HCT116 (cell line): Measurements from ENCODE around the gene VSX1. TPM values are rescaled to one million over a fixed set of nuclear protein-coding genes. Genes with fewer than 3 reads are reported as not detected.

Source experiments
- ATAC-seq: fragments of 200-7000 bp; cut with Tn5 transposase; 2 replicates; pipeline ENCODE4 v1.9.1; 2020; ENCODE audit warnings: mild to moderate bottlenecking, moderate library complexity
- BruUV-seq: library from RNA; stranded (reverse); fragments of 400-500 nt; replicated peaks from 2 replicates; lab custom pipeline; 2021; lab: Mats Ljungman, UMichigan
- CTCF ChIA-PET: fragments of 300-600 bp; sonication (Branson Sonifier 250); formaldehyde crosslinking; loops from one replicate; lab custom pipeline; 2021; ENCODE audit warnings: antibody characterized with exemption; lab: Charles Lee
- POLR2A ChIA-PET: fragments of 300-600, 350-600 bp; sonication (Branson Sonifier 250); formaldehyde crosslinking; loops from one replicate; lab custom pipeline; 2021; ENCODE audit warnings: antibody characterized with exemption; lab: Charles Lee
- RAD21 ChIA-PET, 2 experiments: fragments of 300-600 bp; sonication (Branson Sonifier 250); formaldehyde crosslinking; loops; one replicate each; lab custom pipeline; 2023; ENCODE audit warnings: low total read pairs in 2 of 2; ENCODE audit not compliant: uncharacterized antibody in 2 of 2, unreplicated experiment in 2 of 2, low non-redundant PET in 1 of 2; lab: Charles Lee
- DNase-seq: peaks from one replicate; pipeline ENCODE4 v3.0.0-alpha.2; 2010; ENCODE audit warnings: low read depth, low spot score
- H2AFZ ChIP-seq: fragments of 200-600 bp; shearing (Covaris generic), sonication (generic); 2 replicates; pipeline ENCODE4 v1.6.1; 2017; ENCODE audit warnings: low read depth, mixed run types, mixed read lengths, antibody characterized with exemption, low read length; ENCODE audit not compliant: poor library complexity, severe bottlenecking
- H3K27ac ChIP-seq: 2 replicates; pipeline ENCODE4 v1.5.1; 2012; ENCODE audit warnings: low read depth, low read length
- H3K27me3 ChIP-seq: fragments of 200-600 bp; sonication (generic); 2 replicates; pipeline ENCODE4 v1.6.1; 2016; ENCODE audit warnings: mixed run types, low read length, mixed read lengths; ENCODE audit not compliant: insufficient read depth
- H3K36me3 ChIP-seq, 2 experiments: fragments of 200-500 bp in 1 of 2; fragments of 200-600 bp in 1 of 2; sonication (Bioruptor generic) in 1 of 2; sonication (generic) in 1 of 2; 2 replicates each; pipeline versions ENCODE4 v1.5.1 to v1.6.1; 2014 to 2016; ENCODE audit warnings: low read length in 2 of 2, inconsistent platforms in 1 of 2, mixed read lengths in 1 of 2, mixed run types in 1 of 2; ENCODE audit not compliant: insufficient read depth in 2 of 2, control insufficient read depth in 1 of 2
- H3K4me1 ChIP-seq, 2 experiments: fragments of 200-600 bp in 1 of 2; sonication (generic) in 1 of 2; 2 replicates each; pipeline versions ENCODE4 v1.5.1 to v1.6.1; 2012 to 2017; ENCODE audit warnings: low read length in 2 of 2, inconsistent platforms in 1 of 2, mild to moderate bottlenecking in 1 of 2, mixed read lengths in 1 of 2, mixed run types in 1 of 2, moderate library complexity in 1 of 2; ENCODE audit not compliant: insufficient read depth in 2 of 2, control insufficient read depth in 1 of 2
- H3K4me2 ChIP-seq: fragments of 200-600 bp; sonication (generic); 2 replicates; pipeline ENCODE4 v1.6.1; 2017; ENCODE audit warnings: mixed run types, low read length, mixed read lengths
- H3K4me3 ChIP-seq, 2 experiments: fragments of 200-600 bp in 1 of 2; sonication (generic) in 1 of 2; replicated peaks in 1 of 2; 2 replicates each; pipeline ENCODE4 v1.5.1; 2011 to 2016; ENCODE audit warnings: low read length in 2 of 2, control low read depth in 1 of 2, low read depth in 1 of 2, mild to moderate bottlenecking in 1 of 2, mixed read lengths in 1 of 2, mixed run types in 1 of 2
- H3K79me2 ChIP-seq: fragments of 200-600 bp; sonication (generic); 2 replicates; pipeline ENCODE4 v1.6.1; 2017; ENCODE audit warnings: mild to moderate bottlenecking, mixed run types, low read length, moderate library complexity, mixed read lengths; ENCODE audit not compliant: insufficient read depth
- H3K9ac ChIP-seq: fragments of 200-600 bp; sonication (generic); 2 replicates; pipeline ENCODE4 v1.6.1; 2016; ENCODE audit warnings: low read length, mixed read lengths
- H3K9me2 ChIP-seq: fragments of 200-600 bp; sonication (generic), shearing (Covaris generic); 2 replicates; pipeline ENCODE4 v1.6.1; 2017; ENCODE audit warnings: mixed run types, mild to moderate bottlenecking, moderate library complexity; ENCODE audit not compliant: insufficient read depth
- H3K9me3 ChIP-seq, 2 experiments: fragments of 200-500 bp in 1 of 2; fragments of 200-600 bp in 1 of 2; sonication (Bioruptor generic) in 1 of 2; sonication (generic) in 1 of 2; 2 replicates each; pipeline ENCODE4 v1.6.1; 2014 to 2017; ENCODE audit warnings: low read length in 2 of 2, mixed read lengths in 2 of 2, inconsistent platforms in 1 of 2, low read depth in 1 of 2, mild to moderate bottlenecking in 1 of 2, mixed run types in 1 of 2, moderate library complexity in 1 of 2; ENCODE audit not compliant: control insufficient read depth in 1 of 2, insufficient read depth in 1 of 2
- H4K20me1 ChIP-seq: fragments of 200-600 bp; sonication (generic), shearing (Covaris generic); 2 replicates; pipeline ENCODE4 v1.6.1; 2017; ENCODE audit warnings: mixed run types, mild to moderate bottlenecking, moderate library complexity; ENCODE audit not compliant: insufficient read depth
- CBX3 ChIP-seq: IDR thresholded peaks from 2 replicates; pipeline ENCODE4 v1.6.1; 2012; ENCODE audit warnings: low read depth
- CEBPB ChIP-seq: IDR thresholded peaks from 2 replicates; pipeline ENCODE4 v1.6.1; 2012; ENCODE audit warnings: low read depth
- ELF1 ChIP-seq: IDR thresholded peaks from 2 replicates; pipeline ENCODE4 v1.6.1; 2012; ENCODE audit warnings: low read depth, borderline replicate concordance
- EZH2 ChIP-seq: fragments of 200-600 bp; sonication (generic); IDR thresholded peaks from 2 replicates; pipeline ENCODE4 v1.6.1; 2017; ENCODE audit warnings: antibody characterized with exemption, mixed run types
- EZH2phosphoT487 ChIP-seq: fragments of 200-600 bp; IDR thresholded peaks from 2 replicates; pipeline ENCODE4 v1.6.1; 2018; ENCODE audit warnings: antibody characterized with exemption, borderline replicate concordance
- FOSL1 ChIP-seq: IDR thresholded peaks from 2 replicates; pipeline ENCODE4 v1.6.1; 2012; ENCODE audit warnings: low read depth
- SIN3A ChIP-seq: IDR thresholded peaks from 2 replicates; pipeline ENCODE4 v1.6.1; 2012; ENCODE audit warnings: low read depth
- SP1 ChIP-seq: IDR thresholded peaks from 2 replicates; pipeline ENCODE4 v1.6.1; 2012; ENCODE audit warnings: low read depth
- SRF ChIP-seq: IDR thresholded peaks from 2 replicates; pipeline ENCODE4 v1.6.1; 2012; ENCODE audit warnings: low read depth
- TCF7L2 ChIP-seq: IDR thresholded peaks from 2 replicates; pipeline ENCODE4 v1.7.0; 2011; ENCODE audit warnings: borderline replicate concordance, inconsistent platforms; ENCODE audit not compliant: insufficient read depth, insufficient read length; ENCODE audit errors: extremely low read depth
- intact Hi-C: fragments of 100-400 bp; cut with micrococcal nuclease; formaldehyde crosslinking; loops from 2 replicates; pipeline ENCODE4 v1.10.0; 2022
- total RNA-seq: library from RNA; stranded (reverse); gene quantifications from one replicate; pipeline ENCODE4 v1.2.1, GENCODE V29; 2021; ENCODE audit not compliant: unreplicated experiment
- TF ChIP-seq, protein P1 (sequence below): IDR thresholded peaks from 2 replicates; pipeline ENCODE4 v1.6.1; 2012; ENCODE audit warnings: low read depth
- TF ChIP-seq, protein P2 (sequence below), 3 experiments: fragments of 200-600 bp in 1 of 3; sonication (generic) in 1 of 3; IDR thresholded peaks in 2 of 3; conservative IDR thresholded peaks in 1 of 3; 2 replicates each; pipeline ENCODE4 v1.5.1; 2012 to 2017; ENCODE audit warnings: low read depth in 2 of 3, low read length in 2 of 3, antibody characterized with exemption in 1 of 3, borderline replicate concordance in 1 of 3, control low read depth in 1 of 3, mild to moderate bottlenecking in 1 of 3, mixed read lengths in 1 of 3, mixed run types in 1 of 3, moderate library complexity in 1 of 3; ENCODE audit not compliant: insufficient read depth in 1 of 3

Gene VSX1
- total RNA-seq, 1 experiment from 2014 or later = not detected

GRCh38 chr20:25049261-25050060 is 32.5 kb downstream of the VSX1 start:
- H3K4me2 ChIP-seq = no peak overlapping the region
- TF ChIP-seq ELF1 (no peak), EZH2phosphoT487 (no peak), SP1 (no peak), SIN3A (no peak), SRF (no peak), EZH2 (no peak), CBX3 (no peak), CEBPB (no peak), FOSL1 (no peak), TCF7L2 (no peak)
- TF ChIP-seq, protein P1, sequence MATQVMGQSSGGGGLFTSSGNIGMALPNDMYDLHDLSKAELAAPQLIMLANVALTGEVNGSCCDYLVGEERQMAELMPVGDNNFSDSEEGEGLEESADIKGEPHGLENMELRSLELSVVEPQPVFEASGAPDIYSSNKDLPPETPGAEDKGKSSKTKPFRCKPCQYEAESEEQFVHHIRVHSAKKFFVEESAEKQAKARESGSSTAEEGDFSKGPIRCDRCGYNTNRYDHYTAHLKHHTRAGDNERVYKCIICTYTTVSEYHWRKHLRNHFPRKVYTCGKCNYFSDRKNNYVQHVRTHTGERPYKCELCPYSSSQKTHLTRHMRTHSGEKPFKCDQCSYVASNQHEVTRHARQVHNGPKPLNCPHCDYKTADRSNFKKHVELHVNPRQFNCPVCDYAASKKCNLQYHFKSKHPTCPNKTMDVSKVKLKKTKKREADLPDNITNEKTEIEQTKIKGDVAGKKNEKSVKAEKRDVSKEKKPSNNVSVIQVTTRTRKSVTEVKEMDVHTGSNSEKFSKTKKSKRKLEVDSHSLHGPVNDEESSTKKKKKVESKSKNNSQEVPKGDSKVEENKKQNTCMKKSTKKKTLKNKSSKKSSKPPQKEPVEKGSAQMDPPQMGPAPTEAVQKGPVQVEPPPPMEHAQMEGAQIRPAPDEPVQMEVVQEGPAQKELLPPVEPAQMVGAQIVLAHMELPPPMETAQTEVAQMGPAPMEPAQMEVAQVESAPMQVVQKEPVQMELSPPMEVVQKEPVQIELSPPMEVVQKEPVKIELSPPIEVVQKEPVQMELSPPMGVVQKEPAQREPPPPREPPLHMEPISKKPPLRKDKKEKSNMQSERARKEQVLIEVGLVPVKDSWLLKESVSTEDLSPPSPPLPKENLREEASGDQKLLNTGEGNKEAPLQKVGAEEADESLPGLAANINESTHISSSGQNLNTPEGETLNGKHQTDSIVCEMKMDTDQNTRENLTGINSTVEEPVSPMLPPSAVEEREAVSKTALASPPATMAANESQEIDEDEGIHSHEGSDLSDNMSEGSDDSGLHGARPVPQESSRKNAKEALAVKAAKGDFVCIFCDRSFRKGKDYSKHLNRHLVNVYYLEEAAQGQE = no peak
- TF ChIP-seq, protein P2, sequence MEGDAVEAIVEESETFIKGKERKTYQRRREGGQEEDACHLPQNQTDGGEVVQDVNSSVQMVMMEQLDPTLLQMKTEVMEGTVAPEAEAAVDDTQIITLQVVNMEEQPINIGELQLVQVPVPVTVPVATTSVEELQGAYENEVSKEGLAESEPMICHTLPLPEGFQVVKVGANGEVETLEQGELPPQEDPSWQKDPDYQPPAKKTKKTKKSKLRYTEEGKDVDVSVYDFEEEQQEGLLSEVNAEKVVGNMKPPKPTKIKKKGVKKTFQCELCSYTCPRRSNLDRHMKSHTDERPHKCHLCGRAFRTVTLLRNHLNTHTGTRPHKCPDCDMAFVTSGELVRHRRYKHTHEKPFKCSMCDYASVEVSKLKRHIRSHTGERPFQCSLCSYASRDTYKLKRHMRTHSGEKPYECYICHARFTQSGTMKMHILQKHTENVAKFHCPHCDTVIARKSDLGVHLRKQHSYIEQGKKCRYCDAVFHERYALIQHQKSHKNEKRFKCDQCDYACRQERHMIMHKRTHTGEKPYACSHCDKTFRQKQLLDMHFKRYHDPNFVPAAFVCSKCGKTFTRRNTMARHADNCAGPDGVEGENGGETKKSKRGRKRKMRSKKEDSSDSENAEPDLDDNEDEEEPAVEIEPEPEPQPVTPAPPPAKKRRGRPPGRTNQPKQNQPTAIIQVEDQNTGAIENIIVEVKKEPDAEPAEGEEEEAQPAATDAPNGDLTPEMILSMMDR (IDR thresholded peaks at IDR 0.05 in 2 of 3, conservative IDR thresholded peaks at IDR 0.05 in 1 of 3; ENCODE audit: borderline replicate concordance in 1 of 3, insufficient read depth in 1 of 3, low read depth in 2 of 3, low read length in 2 of 3) = no peak
- ATAC-seq (no peak), DNase-seq (no peak)
- H2AFZ ChIP-seq = no peak overlapping the region
- H3K9me3 ChIP-seq = no peaks in the 10 kb centered on the region
- intact Hi-C loops = no loop called here
- RAD21 ChIA-PET = no interaction called here
- no peak overlapping the region for H3K9ac ChIP-seq
- POLR2A ChIA-PET = no interaction called here
- CTCF ChIA-PET = no interaction called here
- no peak overlapping the region for H3K4me3 ChIP-seq
- H3K79me2 ChIP-seq = no peaks in the 10 kb centered on the region
- H3K27me3 ChIP-seq = no peaks in the 10 kb centered on the region; the same call in 1 of the 2 replicates
- H3K36me3 ChIP-seq = no peaks in the 10 kb centered on the region; a peak in 1 of 4 replicates
- BruUV-seq = no TSS peak
- H3K9me2 ChIP-seq = no peaks in the 10 kb centered on the region
- no peak overlapping the region for H3K27ac ChIP-seq
- no peaks in the 10 kb centered on the region for H4K20me1 ChIP-seq
- no peaks in the 10 kb centered on the region for H3K4me1 ChIP-seq
